Panc1 (cell line): ENCODE measurements around the gene HAUS8. TPM values are rescaled to one million over a fixed set of nuclear protein-coding genes. Genes with fewer than 3 reads are reported as not detected.

Experiments used
- ATAC-seq: fragments of 200-7000 bp; cut with Tn5 transposase; 2 replicates; pipeline ENCODE4 v1.9.1; 2020; ENCODE audit warnings: mild to moderate bottlenecking, moderate library complexity
- BruUV-seq: library from RNA; stranded (reverse); fragments of 400-500 nt; replicated peaks from 2 replicates; lab custom pipeline; 2021; lab: Mats Ljungman, UMichigan
- CTCF ChIA-PET: fragments of 300-600 bp; sonication (Branson Sonifier 250); formaldehyde crosslinking; loops from one replicate; lab custom pipeline; 2022; ENCODE audit warnings: antibody characterized with exemption; lab: Charles Lee
- POLR2A ChIA-PET: fragments of 300-600 bp; sonication (Branson Sonifier 250); formaldehyde crosslinking; loops from one replicate; lab custom pipeline; 2022; ENCODE audit warnings: antibody characterized with exemption; lab: Charles Lee
- DNase-seq: peaks from one replicate; pipeline ENCODE4 v3.0.0-alpha.2; 2010; ENCODE audit warnings: low read depth, low spot score
- H3K27ac ChIP-seq: 2 replicates; pipeline ENCODE4 v1.5.1; 2011; ENCODE audit warnings: mild to moderate bottlenecking, low read length, inconsistent platforms
- H3K27me3 ChIP-seq: fragments of 200-500 bp; sonication (Bioruptor generic); 2 replicates; pipeline ENCODE4 v1.6.0; 2014; ENCODE audit warnings: low read length, inconsistent platforms; ENCODE audit not compliant: control insufficient read depth, insufficient read depth
- H3K36me3 ChIP-seq: fragments of 200-500 bp; sonication (Bioruptor generic); 2 replicates; pipeline ENCODE4 v1.5.1; 2014; ENCODE audit warnings: inconsistent platforms, mild to moderate bottlenecking, low read length, moderate library complexity; ENCODE audit not compliant: control insufficient read depth, insufficient read depth
- H3K4me1 ChIP-seq: 2 replicates; pipeline ENCODE4 v1.5.1; 2011; ENCODE audit warnings: inconsistent platforms, mild to moderate bottlenecking, low read length, moderate library complexity; ENCODE audit not compliant: control insufficient read depth, insufficient read depth
- H3K4me3 ChIP-seq, 2 experiments: 2 replicates each; pipeline ENCODE4 v1.5.1; 2011 to 2012; ENCODE audit warnings: low read depth in 2 of 2, low read length in 2 of 2, mild to moderate bottlenecking in 2 of 2, inconsistent platforms in 1 of 2, moderate library complexity in 1 of 2
- H3K9me3 ChIP-seq: fragments of 200-500 bp; sonication (Bioruptor generic); 2 replicates; pipeline ENCODE4 v1.5.1; 2014; ENCODE audit warnings: low read depth, mild to moderate bottlenecking, inconsistent platforms, low read length, moderate library complexity; ENCODE audit not compliant: control insufficient read depth, insufficient read depth
- CTCF ChIP-seq: fragments of 450-650 bp; IDR thresholded peaks from 2 replicates; pipeline ENCODE4 v1.5.1; 2017; ENCODE audit warnings: mild to moderate bottlenecking
- POLR2AphosphoS5 ChIP-seq: IDR thresholded peaks from 2 replicates; pipeline ENCODE4 v1.6.1; 2012; ENCODE audit warnings: mild to moderate bottlenecking, low read depth, low read length, moderate library complexity
- REST ChIP-seq, 2 experiments: IDR thresholded peaks; 2 replicates each; pipeline ENCODE4 v1.6.1; 2011 to 2012; ENCODE audit warnings: low read depth in 2 of 2, control low read depth in 1 of 2, low read length in 1 of 2, mild to moderate bottlenecking in 1 of 2, moderate library complexity in 1 of 2; ENCODE audit not compliant: insufficient read depth in 1 of 2
- SIN3A ChIP-seq: IDR thresholded peaks from 2 replicates; pipeline ENCODE4 v1.6.1; 2012; ENCODE audit warnings: low read depth, mild to moderate bottlenecking, low read length, moderate library complexity, borderline replicate concordance; ENCODE audit not compliant: insufficient read depth
- TCF7L2 ChIP-seq: IDR thresholded peaks from 2 replicates; pipeline ENCODE4 v1.6.1; 2011; ENCODE audit warnings: mild to moderate bottlenecking, low read depth, low read length, inconsistent platforms
- in situ Hi-C: cut with HindIII; loops from 2 replicates; pipeline ENCODE4 v1.10.0; 2016; ENCODE audit warnings: low sequenced_read_pairs, low pct_unique_long_range_greater_than_20kb
- intact Hi-C: fragments of 100-400 bp; cut with micrococcal nuclease; formaldehyde crosslinking; loops from one replicate; pipeline ENCODE4 v1.10.0; 2022; ENCODE audit not compliant: unreplicated experiment
- total RNA-seq: library from RNA; stranded (reverse); gene quantifications from one replicate; pipeline ENCODE4 v1.2.1, GENCODE V29; 2021; ENCODE audit not compliant: unreplicated experiment

HAUS8 gene
- total RNA-seq, 1 experiment from 2014 or later = 18.2 TPM

DNA sequence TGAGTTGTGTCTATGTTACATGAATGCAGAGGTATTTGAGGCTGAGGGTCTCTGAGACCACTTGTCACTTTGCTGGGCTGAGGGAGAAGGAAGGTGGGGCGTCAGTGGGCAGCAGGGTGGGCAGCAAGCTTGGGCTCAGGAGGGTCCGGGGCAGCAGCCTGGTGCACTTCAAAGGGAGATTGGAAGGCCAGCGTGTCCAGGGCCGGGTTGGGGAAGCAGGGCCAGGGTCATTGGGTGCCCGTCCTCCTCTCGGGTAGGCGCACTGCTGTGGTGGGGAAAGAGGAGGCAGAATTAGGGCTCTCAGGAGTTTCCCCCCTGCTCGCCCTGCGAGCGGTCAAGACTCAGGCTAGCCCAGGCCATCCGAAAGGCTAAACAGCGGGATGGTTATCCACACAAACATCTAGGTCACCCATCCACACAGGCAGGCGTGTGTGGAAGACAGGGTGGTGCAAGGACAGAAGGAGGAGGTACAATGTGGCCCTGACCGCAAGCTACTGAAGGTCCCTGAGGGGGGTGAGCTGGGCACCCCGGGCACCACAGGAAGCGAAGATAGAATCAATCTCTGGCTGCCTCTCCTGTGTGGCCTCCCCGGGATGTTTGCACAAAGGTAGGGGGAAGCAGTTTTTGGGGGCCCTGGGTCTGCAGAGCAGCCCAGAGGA lies 38.0 kb upstream of the HAUS8 start:
- CTCF ChIA-PET = no interaction called here
- intact Hi-C loops = no loop called here
- in situ Hi-C loops = no loop called here

DNA sequence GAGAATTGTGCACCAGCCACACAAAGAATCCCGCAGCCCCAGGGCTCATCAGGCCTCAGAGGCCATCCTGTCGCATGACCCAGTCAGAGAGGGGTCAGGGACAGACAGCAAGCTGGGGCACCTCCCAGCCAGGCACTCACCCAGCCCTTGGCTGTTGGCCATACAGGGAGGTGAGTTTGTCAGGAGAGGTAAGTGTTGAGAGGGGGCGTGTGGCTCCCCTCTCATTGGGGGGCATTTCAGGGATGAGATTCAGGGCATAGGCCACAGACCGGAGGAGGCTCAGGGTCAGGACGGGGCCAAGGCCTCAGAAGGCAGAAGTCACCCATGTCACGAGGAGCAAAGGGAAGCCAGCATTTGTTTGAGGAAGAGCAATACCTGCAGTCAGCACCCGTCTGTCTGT lies 37.4 kb upstream of the HAUS8 start:
- intact Hi-C loops = no loop called here
- TF ChIP-seq REST (IDR thresholded peaks at IDR 0.05; ENCODE audit: insufficient read depth in 1 of 2, low read depth in 2 of 2, low read length in 1 of 2) = no peak
- TF ChIP-seq POLR2AphosphoS5 = no peak
- TF ChIP-seq TCF7L2 = no peak
- no peak for TF ChIP-seq SIN3A
- no peak for TF ChIP-seq CTCF

More for the DNA sequence above, 38.0 kb upstream of the HAUS8 start:
- POLR2A ChIA-PET = no interaction called here
- H3K4me3 ChIP-seq = no peak overlapping the region
- no peaks in the 10 kb centered on the region for H3K9me3 ChIP-seq
- no peaks in the 10 kb centered on the region for H3K36me3 ChIP-seq
- BruUV-seq = no TSS peak
- H3K27ac ChIP-seq = no peak overlapping the region
- peaks cover 3% of the 10 kb centered on the region for H3K4me1 ChIP-seq
- no peaks in the 10 kb centered on the region for H3K27me3 ChIP-seq
- TF ChIP-seq POLR2AphosphoS5 = no peak
- DNase-seq (no peak), ATAC-seq (no peak)

GRCh38 chr19:17112271-17112670 lies 37.0 kb upstream of the HAUS8 start:
- no peak for TF ChIP-seq SIN3A
- no peak for TF ChIP-seq CTCF
- TF ChIP-seq POLR2AphosphoS5 = no peak
- TF ChIP-seq REST (IDR thresholded peaks at IDR 0.05; ENCODE audit: insufficient read depth in 1 of 2, low read depth in 2 of 2, low read length in 1 of 2) = no peak
- TF ChIP-seq TCF7L2 = no peak
- no peak for DNase-seq
- ChIA-PET CTCF (no interaction called here), POLR2A (no interaction called here)
- Histone ChIP-seq H3K27ac (no peak overlapping the region), H3K4me3 (no peak overlapping the region), H3K9me3 (no peaks in the 10 kb centered on the region), H3K4me1 (peaks cover 13% of the 10 kb centered on the region), H3K27me3 (no peaks in the 10 kb centered on the region), H3K36me3 (no peaks in the 10 kb centered on the region)
- intact Hi-C loops (no loop called here), in situ Hi-C loops (no loop called here)
- no peak for ATAC-seq
- no TSS peak for BruUV-seq

More for the DNA sequence above, 37.4 kb upstream of the HAUS8 start:
- ChIA-PET POLR2A (no interaction called here), CTCF (no interaction called here)
- Histone ChIP-seq H3K4me3 (no peak overlapping the region), H3K27ac (no peak overlapping the region), H3K36me3 (no peaks in the 10 kb centered on the region), H3K4me1 (peaks cover 8% of the 10 kb centered on the region), H3K27me3 (no peaks in the 10 kb centered on the region), H3K9me3 (no peaks in the 10 kb centered on the region)
- DNase-seq (no peak), ATAC-seq (no peak)
- BruUV-seq = no TSS peak
- in situ Hi-C loops = no loop called here
